Epithelial cell of proximal tubule (primary cell): ENCODE measurements around the gene BTF3. TPM values are rescaled to one million over a fixed set of nuclear protein-coding genes. Genes with fewer than 3 reads are reported as not detected.

Experiments
- DNase-seq: peaks from one replicate; pipeline ENCODE4 v3.0.0-alpha.2; 2011; ENCODE audit warnings: low read depth
- H3K4me3 ChIP-seq: 2 replicates; pipeline ENCODE4 v1.5.1; 2011; ENCODE audit warnings: low read depth, mild to moderate bottlenecking, low read length
- CTCF ChIP-seq: conservative IDR thresholded peaks from 2 replicates; pipeline ENCODE4 v1.5.1; 2012; ENCODE audit warnings: low read depth, mild to moderate bottlenecking, low read length
- total RNA-seq: library from RNA; depleted of rRNA; stranded (reverse); fragments of >200 nt; gene quantifications from 2 replicates; pipeline ENCODE4 v1.2.3, GENCODE V29; 2015

BTF3 gene
- total RNA-seq, 1 donor from 2014 or later, result 731 TPM

GRCh38 chr5:73472116-73472515, 26.1 kb upstream of the BTF3 start:
- H3K4me3 ChIP-seq, result no peak overlapping the region
- TF ChIP-seq CTCF, result no peak
- DNase-seq, result no peak

- H3K4me3 ChIP-seq, result no peak overlapping the region
- TF ChIP-seq CTCF, result no peak
- DNase-seq, result no peak
Measured at GRCh38 chr5:73480500-73480899, 17.7 kb upstream of the BTF3 start.

GRCh38 chr5:73482383-73483136, 15.7 kb upstream of the BTF3 start:
- no peak for DNase-seq
- no peak overlapping the region for H3K4me3 ChIP-seq
- TF ChIP-seq CTCF, result no peak

- TF ChIP-seq CTCF, result no peak
- no peak overlapping the region for H3K4me3 ChIP-seq
- DNase-seq, result no peak
Measured at GRCh38 chr5:73483676-73484075, 14.6 kb upstream of the BTF3 start.

GRCh38 chr5:73484511-73484910, 13.7 kb upstream of the BTF3 start:
- DNase-seq, result no peak
- TF ChIP-seq CTCF, result no peak
- no peak overlapping the region for H3K4me3 ChIP-seq

- no peak for DNase-seq
- H3K4me3 ChIP-seq, result no peak overlapping the region
- no peak for TF ChIP-seq CTCF
Measured at GRCh38 chr5:73485715-73486114, 12.5 kb upstream of the BTF3 start.
